Neural crest cell (in vitro differentiated cells): Measurements from ENCODE around the gene WDR93. TPM values are rescaled to one million over a fixed set of nuclear protein-coding genes. Genes with fewer than 3 reads are reported as not detected.

ENCODE experiments used
- DNase-seq: peaks from one replicate; pipeline ENCODE4 v3.0.0; 2021; ENCODE audit warnings: low read depth, mixed read lengths, low spot score
- H3K27ac Mint-ChIP-seq: one replicate; pipeline ENCODE4 v1.8.0; 2021; ENCODE audit warnings: mild to moderate bottlenecking, mixed read lengths; ENCODE audit not compliant: unreplicated experiment
- H3K27me3 Mint-ChIP-seq: 2 replicates; pipeline ENCODE4 v1.8.0; 2021; ENCODE audit warnings: low read depth, mild to moderate bottlenecking, mixed read lengths
- H3K36me3 Mint-ChIP-seq: 2 replicates; pipeline ENCODE4 v1.8.0; 2021; ENCODE audit warnings: low read depth, mild to moderate bottlenecking, mixed read lengths
- H3K4me1 Mint-ChIP-seq: 2 replicates; pipeline ENCODE4 v1.8.0; 2021; ENCODE audit warnings: mixed read lengths
- H3K4me3 Mint-ChIP-seq: one replicate; pipeline ENCODE4 v1.8.0; 2021; ENCODE audit warnings: mild to moderate bottlenecking, mixed read lengths
- H3K9me3 Mint-ChIP-seq: 2 replicates; pipeline ENCODE4 v1.8.0; 2021; ENCODE audit warnings: mixed read lengths
- total RNA-seq: library from RNA; stranded (reverse); gene quantifications from 2 replicates; pipeline ENCODE4 v1.2.1, GENCODE V29; 2021
- TF ChIP-seq, protein P1 (sequence below): fragments of 200-600 bp; sonication (generic); conservative IDR thresholded peaks from 2 replicates; pipeline ENCODE4 v1.5.0; 2021; ENCODE audit warnings: antibody characterized with exemption, mild to moderate bottlenecking

The WDR93 gene
- total RNA-seq, 1 donor from 2014 or later, result not detected

DNA sequence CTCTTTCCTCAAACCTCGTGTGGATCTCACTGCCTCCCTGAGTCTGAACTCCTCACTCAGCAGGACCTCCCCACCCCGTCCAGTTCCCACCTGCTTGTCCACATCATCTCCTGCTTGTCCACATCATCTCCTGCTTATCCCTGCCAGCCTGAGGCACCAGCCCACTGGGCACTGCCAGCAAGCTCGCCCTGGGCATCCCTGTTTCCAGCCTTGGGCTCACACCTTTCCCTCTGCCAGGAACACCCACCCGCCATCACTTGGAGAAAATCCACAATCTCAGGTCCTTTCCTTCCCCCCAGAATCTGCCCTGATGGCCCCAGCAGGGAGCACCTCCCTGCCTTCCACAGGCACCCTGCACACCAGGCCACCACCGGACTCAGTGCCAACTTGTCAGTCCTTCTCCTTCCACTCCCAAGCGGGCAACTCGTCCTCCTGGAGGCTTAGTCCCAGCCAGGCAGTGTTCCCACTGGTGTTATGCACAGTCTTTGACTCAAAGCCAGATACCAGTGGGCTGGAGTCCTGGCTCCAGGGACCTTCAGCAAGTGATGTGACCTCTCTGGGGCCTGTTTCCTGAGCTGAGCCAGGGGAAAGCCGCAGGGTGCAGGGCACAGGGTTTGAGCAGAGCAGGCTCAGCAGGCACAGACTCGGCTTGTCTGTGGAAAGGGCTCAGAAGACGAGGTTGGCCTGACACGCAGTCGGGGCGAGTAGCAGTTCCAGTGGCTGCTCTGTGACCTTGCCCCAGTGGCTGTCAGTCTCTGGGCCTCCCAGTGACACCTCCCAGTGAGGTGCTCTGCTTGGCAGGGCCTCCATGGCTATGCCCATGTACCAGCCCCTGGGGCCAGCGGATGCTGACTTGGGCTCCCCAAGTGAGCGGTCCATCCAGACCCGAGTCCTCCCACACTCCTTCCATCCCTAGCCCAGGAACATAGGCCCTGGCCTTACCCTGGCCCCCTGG lies 76.0 kb downstream of the WDR93 start:
- Mint-ChIP-seq H3K27me3 (no peaks in the 10 kb centered on the region), H3K4me3 (no peak overlapping the region), H3K9me3 (peaks cover 3% of the 10 kb centered on the region), H3K27ac (no peak overlapping the region), H3K36me3 (no peaks in the 10 kb centered on the region), H3K4me1 (no peaks in the 10 kb centered on the region)
- DNase-seq, result no peak
- TF ChIP-seq, protein P1, sequence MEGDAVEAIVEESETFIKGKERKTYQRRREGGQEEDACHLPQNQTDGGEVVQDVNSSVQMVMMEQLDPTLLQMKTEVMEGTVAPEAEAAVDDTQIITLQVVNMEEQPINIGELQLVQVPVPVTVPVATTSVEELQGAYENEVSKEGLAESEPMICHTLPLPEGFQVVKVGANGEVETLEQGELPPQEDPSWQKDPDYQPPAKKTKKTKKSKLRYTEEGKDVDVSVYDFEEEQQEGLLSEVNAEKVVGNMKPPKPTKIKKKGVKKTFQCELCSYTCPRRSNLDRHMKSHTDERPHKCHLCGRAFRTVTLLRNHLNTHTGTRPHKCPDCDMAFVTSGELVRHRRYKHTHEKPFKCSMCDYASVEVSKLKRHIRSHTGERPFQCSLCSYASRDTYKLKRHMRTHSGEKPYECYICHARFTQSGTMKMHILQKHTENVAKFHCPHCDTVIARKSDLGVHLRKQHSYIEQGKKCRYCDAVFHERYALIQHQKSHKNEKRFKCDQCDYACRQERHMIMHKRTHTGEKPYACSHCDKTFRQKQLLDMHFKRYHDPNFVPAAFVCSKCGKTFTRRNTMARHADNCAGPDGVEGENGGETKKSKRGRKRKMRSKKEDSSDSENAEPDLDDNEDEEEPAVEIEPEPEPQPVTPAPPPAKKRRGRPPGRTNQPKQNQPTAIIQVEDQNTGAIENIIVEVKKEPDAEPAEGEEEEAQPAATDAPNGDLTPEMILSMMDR, result no peak

DNA sequence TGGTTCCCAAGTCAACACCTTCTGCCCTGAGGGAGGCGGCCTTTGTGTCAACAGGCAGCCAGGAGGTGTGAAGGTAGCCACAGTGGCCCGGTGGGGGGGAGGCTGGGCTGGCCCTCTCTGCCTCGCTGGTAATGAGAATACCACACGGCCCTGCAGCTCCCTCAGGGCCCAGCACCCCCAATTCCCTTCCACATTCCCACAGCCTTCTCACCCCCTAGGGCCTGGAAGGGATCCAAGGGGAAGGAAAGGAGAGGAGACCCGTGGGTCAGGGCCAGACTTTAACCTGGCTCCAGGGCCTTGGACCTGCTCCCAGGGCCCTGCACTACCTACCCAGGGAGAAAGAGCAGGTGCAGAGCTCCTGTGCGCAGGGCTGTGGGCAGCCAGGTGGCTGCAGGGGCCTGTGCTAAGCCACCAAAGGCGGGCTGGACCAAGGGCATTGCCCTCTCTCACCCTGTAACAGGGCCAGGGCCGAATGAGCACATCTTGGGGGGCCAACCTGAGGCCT lies 76.9 kb downstream of the WDR93 start:
- Mint-ChIP-seq H3K9me3 (peaks cover 3% of the 10 kb centered on the region), H3K4me3 (no peak overlapping the region), H3K27me3 (no peaks in the 10 kb centered on the region), H3K27ac (no peak overlapping the region), H3K36me3 (no peaks in the 10 kb centered on the region), H3K4me1 (no peaks in the 10 kb centered on the region)
- DNase-seq, result no peak
- TF ChIP-seq, protein P1, result no peak

DNA sequence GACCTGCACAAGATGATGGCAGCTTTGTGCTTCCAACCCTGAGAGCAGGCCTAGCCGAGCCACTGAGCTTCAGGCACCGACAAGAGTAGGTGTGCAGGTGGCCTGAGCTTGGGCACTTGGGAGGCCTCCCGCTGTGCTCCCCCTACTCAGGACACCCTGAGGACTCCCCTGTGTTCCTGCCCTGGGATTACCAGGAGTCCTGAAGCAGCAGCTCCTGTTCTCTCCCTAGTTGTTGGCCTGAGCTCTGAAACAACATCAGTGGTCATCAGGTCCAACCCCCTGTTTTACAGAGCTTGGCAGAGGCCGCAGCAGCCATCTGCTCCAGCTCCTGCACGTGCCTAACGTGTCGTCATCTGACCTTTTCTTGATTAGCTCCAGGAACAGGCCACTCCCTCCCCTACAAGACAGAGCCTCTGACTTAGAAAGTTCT lies 77.5 kb downstream of the WDR93 start:
- H3K27ac Mint-ChIP-seq, result no peak overlapping the region
- H3K4me1 Mint-ChIP-seq, result no peaks in the 10 kb centered on the region
- DNase-seq, result no peak
- peaks cover 3% of the 10 kb centered on the region for H3K9me3 Mint-ChIP-seq
- TF ChIP-seq, protein P1, result no peak
- H3K4me3 Mint-ChIP-seq, result no peak overlapping the region
- no peaks in the 10 kb centered on the region for H3K27me3 Mint-ChIP-seq
- no peaks in the 10 kb centered on the region for H3K36me3 Mint-ChIP-seq

DNA sequence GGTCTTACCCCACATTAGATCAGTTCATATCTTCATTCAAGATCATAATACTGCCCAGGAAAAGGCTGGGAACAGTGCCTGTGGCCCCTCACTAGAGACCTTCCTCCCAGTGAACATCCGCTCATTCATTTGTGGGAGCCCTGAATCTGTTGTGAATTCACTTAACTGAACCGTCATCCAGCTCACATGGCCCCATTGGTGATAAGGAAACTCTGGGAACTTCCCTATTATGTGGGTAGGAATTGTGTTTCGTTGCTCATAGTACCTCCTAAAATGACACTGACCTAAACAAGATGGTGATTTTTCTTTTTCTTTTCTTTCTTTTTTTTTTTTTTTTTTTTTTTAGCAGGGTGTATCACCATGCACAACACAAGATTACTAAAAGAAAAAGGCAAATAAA lies 78.8 kb downstream of the WDR93 start:
- Mint-ChIP-seq H3K27ac (no peak overlapping the region), H3K4me1 (no peaks in the 10 kb centered on the region), H3K27me3 (no peaks in the 10 kb centered on the region), H3K9me3 (no peaks in the 10 kb centered on the region), H3K4me3 (no peak overlapping the region), H3K36me3 (no peaks in the 10 kb centered on the region)
- TF ChIP-seq, protein P1, result no peak
- no peak for DNase-seq

DNA sequence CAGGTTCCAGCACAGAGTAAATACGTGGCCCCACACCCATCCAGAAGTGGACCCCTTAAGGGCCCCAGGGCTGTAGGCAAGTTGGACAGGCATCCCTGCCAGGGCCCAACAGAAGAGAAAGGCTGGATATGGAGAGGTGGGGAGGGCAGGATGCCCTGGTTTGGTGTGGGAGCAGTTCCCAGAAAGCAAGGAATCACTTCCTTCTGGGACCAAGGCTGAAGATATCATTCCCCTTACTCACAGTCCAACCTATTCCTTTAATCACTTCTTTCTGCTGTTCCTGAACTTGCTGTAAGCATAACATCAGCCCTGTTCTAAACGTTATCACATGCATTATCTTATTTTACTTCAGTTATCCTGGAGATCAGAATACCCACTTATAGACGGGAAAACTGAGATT lies 79.4 kb downstream of the WDR93 start:
- Mint-ChIP-seq H3K4me3 (no peak overlapping the region), H3K36me3 (no peaks in the 10 kb centered on the region), H3K27me3 (no peaks in the 10 kb centered on the region), H3K27ac (no peak overlapping the region), H3K4me1 (no peaks in the 10 kb centered on the region), H3K9me3 (no peaks in the 10 kb centered on the region)
- TF ChIP-seq, protein P1, result no peak
- no peak for DNase-seq
